HG02938 (cell line): Measurements from ENCODE around the gene ZNF429.
"Not testable (repeated sequence)": the region's sequence is repeated elsewhere in the genome, so short reads cannot be mapped to it uniquely, and the experiment has no call there.

Source experiments
- ATAC-seq: cut with Tn5 transposase; IDR thresholded peaks from one replicate; pipeline ENCODE4 v1.9.1; 2021; ENCODE audit warnings: mild to moderate bottlenecking, moderate library complexity; ENCODE audit not compliant: unreplicated experiment

ZNF429 gene

GRCh38 chr19:21588065-21588601 is 82.7 kb downstream of the ZNF429 start:
- ATAC-seq = no peak

- ATAC-seq = no peak
These were observed 85.5 kb downstream of the ZNF429 start for GRCh38 chr19:21590867-21591266.

GRCh38 chr19:21593008-21593481 is 87.6 kb downstream of the ZNF429 start:
- no peak for ATAC-seq

GRCh38 chr19:21593502-21593901 is 88.1 kb downstream of the ZNF429 start:
- no peak for ATAC-seq

GRCh38 chr19:21593934-21594820 is 88.8 kb downstream of the ZNF429 start:
- ATAC-seq = no peak

- no peak for ATAC-seq
These were observed 89.8 kb downstream of the ZNF429 start for GRCh38 chr19:21595185-21595584.

GRCh38 chr19:21602082-21602658 is 96.8 kb downstream of the ZNF429 start:
- no peak for ATAC-seq

GRCh38 chr19:21602659-21603430 is 97.4 kb downstream of the ZNF429 start:
- ATAC-seq = not testable (repeated sequence)

GRCh38 chr19:21603431-21604231 is 98.2 kb downstream of the ZNF429 start:
- no peak for ATAC-seq

- no peak for ATAC-seq
These were observed 99.0 kb downstream of the ZNF429 start for GRCh38 chr19:21604351-21604926.
